HEK293 (cell line): ENCODE results near the gene C8G.

ENCODE experiments used
- CTCF ChIA-PET: fragments of 350-600 bp; formaldehyde crosslinking; extraction: SDS; loops from one replicate; lab custom pipeline; 2021; ENCODE audit warnings: antibody characterized with exemption; lab: Yijun Ruan, JAX
- POLR2A ChIA-PET: fragments of 300-600 bp; formaldehyde crosslinking; extraction: SDS; loops from one replicate; lab custom pipeline; 2020; ENCODE audit warnings: antibody characterized with exemption, inconsistent platforms; lab: Yijun Ruan, JAX
- H3K27ac ChIP-seq: fragments of 200-500 bp; sonication (Bioruptor generic); 2 replicates; pipeline ENCODE4 v1.5.1; 2014; ENCODE audit warnings: low read depth, low read length, control low read depth, inconsistent platforms; ENCODE audit errors: extremely low read depth
- H3K36me3 ChIP-seq, 2 experiments: fragments of 200-500 bp in 1 of 2; sonication (Bioruptor generic) in 1 of 2; 1 replicate in 1 of 2; 2 replicates in 1 of 2; pipeline ENCODE4 v1.5.1; 2014 to 2017; ENCODE audit warnings: inconsistent platforms in 2 of 2, low read length in 2 of 2; ENCODE audit not compliant: control insufficient read depth in 2 of 2, insufficient read depth in 1 of 2
- H3K4me1 ChIP-seq: fragments of 200-500 bp; sonication (Bioruptor generic); 2 replicates; pipeline ENCODE4 v1.5.1; 2014; ENCODE audit warnings: mild to moderate bottlenecking, low read length, inconsistent platforms; ENCODE audit not compliant: control insufficient read depth, insufficient read depth
- H3K4me3 ChIP-seq: 2 replicates; pipeline ENCODE4 v1.5.1; 2011; ENCODE audit warnings: low read depth, mild to moderate bottlenecking, control low read depth, low read length, moderate library complexity
- H3K9me3 ChIP-seq: fragments of 200-500 bp; sonication (Bioruptor generic); 2 replicates; pipeline ENCODE4 v1.5.1; 2014; ENCODE audit warnings: low read depth, low read length, inconsistent platforms; ENCODE audit not compliant: control insufficient read depth, insufficient read depth
- BCL6B ChIP-seq: fragments of 450-650 bp; formaldehyde crosslinking; IDR thresholded peaks from 2 replicates; pipeline ENCODE4 v1.5.1; 2017; ENCODE audit warnings: missing biosample characterization, missing genetic modification characterization
- EGR2 ChIP-seq: fragments of 450-650 bp; formaldehyde crosslinking; IDR thresholded peaks from 2 replicates; pipeline ENCODE4 v1.5.1; 2016; ENCODE audit warnings: low read depth, missing biosample characterization, missing genetic modification characterization
- ELK4 ChIP-seq: IDR thresholded peaks from 2 replicates; pipeline ENCODE4 v1.6.1; 2011; ENCODE audit warnings: mild to moderate bottlenecking, low read depth, low read length, borderline replicate concordance
- GLIS1 ChIP-seq: fragments of 450-650 bp; formaldehyde crosslinking; IDR thresholded peaks from 2 replicates; pipeline ENCODE4 v1.5.1; 2016; ENCODE audit warnings: missing biosample characterization, missing genetic modification characterization
- INSM2 ChIP-seq: fragments of 450-650 bp; formaldehyde crosslinking; IDR thresholded peaks from 2 replicates; pipeline ENCODE4 v1.5.1; 2016; ENCODE audit warnings: missing biosample characterization, missing genetic modification characterization
- OSR2 ChIP-seq: fragments of 450-650 bp; formaldehyde crosslinking; IDR thresholded peaks from 2 replicates; pipeline ENCODE4 v1.5.1; 2016; ENCODE audit warnings: missing biosample characterization, missing genetic modification characterization
- OVOL3 ChIP-seq: fragments of 450-650 bp; formaldehyde crosslinking; IDR thresholded peaks from 2 replicates; pipeline ENCODE4 v1.5.1; 2016; ENCODE audit warnings: missing biosample characterization, missing genetic modification characterization
- RBAK ChIP-seq: fragments of 450-650 bp; formaldehyde crosslinking; IDR thresholded peaks from 2 replicates; pipeline ENCODE4 v1.5.1; 2016; ENCODE audit warnings: missing biosample characterization, missing genetic modification characterization
- SP2 ChIP-seq: fragments of 450-650 bp; formaldehyde crosslinking; IDR thresholded peaks from 2 replicates; pipeline ENCODE4 v1.5.1; 2016; ENCODE audit warnings: missing biosample characterization, missing genetic modification characterization
- SP7 ChIP-seq: fragments of 450-650 bp; formaldehyde crosslinking; IDR thresholded peaks from 2 replicates; pipeline ENCODE4 v1.5.1; 2016; ENCODE audit warnings: missing biosample characterization, missing genetic modification characterization
- TRIM28 ChIP-seq: IDR thresholded peaks from 2 replicates; pipeline ENCODE4 v1.6.1; 2011; ENCODE audit warnings: low read length, control low read depth, borderline replicate concordance
- ZBTB8A ChIP-seq: fragments of 450-650 bp; formaldehyde crosslinking; IDR thresholded peaks from 2 replicates; pipeline ENCODE4 v1.5.1; 2016; ENCODE audit warnings: missing biosample characterization, missing genetic modification characterization
- ZFHX2 ChIP-seq: fragments of 450-650 bp; formaldehyde crosslinking; conservative IDR thresholded peaks from 2 replicates; pipeline ENCODE4 v1.5.1; 2016; ENCODE audit warnings: missing biosample characterization, missing genetic modification characterization
- ZFP37 ChIP-seq: fragments of 450-650 bp; formaldehyde crosslinking; IDR thresholded peaks from 2 replicates; pipeline ENCODE4 v1.5.1; 2016; ENCODE audit warnings: missing biosample characterization, missing genetic modification characterization
- ZNF324 ChIP-seq: fragments of 450-650 bp; formaldehyde crosslinking; IDR thresholded peaks from 2 replicates; pipeline ENCODE4 v1.5.1; 2016; ENCODE audit warnings: missing biosample characterization, missing genetic modification characterization
- ZNF394 ChIP-seq: fragments of 450-650 bp; formaldehyde crosslinking; IDR thresholded peaks from 2 replicates; pipeline ENCODE4 v1.5.1; 2016; ENCODE audit warnings: missing biosample characterization, missing genetic modification characterization, mild to moderate bottlenecking, moderate library complexity, borderline replicate concordance
- ZNF416 ChIP-seq: fragments of 450-650 bp; formaldehyde crosslinking; IDR thresholded peaks from 2 replicates; pipeline ENCODE4 v1.5.1; 2016; ENCODE audit warnings: missing biosample characterization, missing genetic modification characterization
- ZNF473 ChIP-seq: fragments of 450-650 bp; formaldehyde crosslinking; IDR thresholded peaks from 2 replicates; pipeline ENCODE4 v1.5.1; 2017; ENCODE audit warnings: missing biosample characterization, missing genetic modification characterization
- ZNF645 ChIP-seq: fragments of 450-650 bp; formaldehyde crosslinking; IDR thresholded peaks from 2 replicates; pipeline ENCODE4; 2016; ENCODE audit warnings: missing biosample characterization, missing genetic modification characterization
- ZNF792 ChIP-seq: fragments of 450-650 bp; formaldehyde crosslinking; IDR thresholded peaks from 2 replicates; pipeline ENCODE4 v1.5.1; 2016; ENCODE audit warnings: missing biosample characterization, missing genetic modification characterization
- TF ChIP-seq, protein P1 (sequence below): fragments of 450-650 bp; formaldehyde crosslinking; IDR thresholded peaks from 2 replicates; pipeline ENCODE4 v1.5.1; 2016; ENCODE audit warnings: missing biosample characterization, missing genetic modification characterization, borderline replicate concordance

C8G gene

GRCh38 chr9:136968333-136969127, 23.5 kb downstream of the C8G start (continued):
- TF ChIP-seq OVOL3, result no peak
- 0 out of 2 replicates have a peak, but pooled peaks have one; percentile 11 for TF ChIP-seq ZBTB8A (tag by site-specific recombination)
- TF ChIP-seq ZNF394 (tag by site-specific recombination), result no peak
- TF ChIP-seq, all 188 proteins: peak for 2

DNA sequence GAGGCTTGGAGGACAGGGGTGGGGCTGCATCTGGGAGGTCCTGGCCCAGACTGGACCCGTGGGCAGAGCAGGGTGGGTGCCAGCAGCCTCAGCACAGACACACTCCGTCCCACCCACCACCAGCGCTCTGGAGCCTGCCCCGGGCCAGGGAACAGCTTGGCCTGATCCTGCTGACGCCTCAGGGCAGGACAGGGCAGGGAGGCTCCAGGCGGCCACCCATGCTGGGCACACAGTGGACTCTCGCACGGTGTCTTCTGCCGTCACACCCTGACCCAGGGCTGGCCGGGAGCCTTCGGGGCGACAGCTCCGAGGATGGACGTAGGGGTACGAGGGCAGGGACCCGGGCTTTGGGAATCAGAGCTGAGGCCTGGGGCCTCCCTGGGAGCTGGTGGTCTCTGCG, 24.1 kb downstream of the C8G start:
- TF ChIP-seq ZFHX2 (tag by site-specific recombination), result peak; percentile 39
- TF ChIP-seq ZNF792 (tag by site-specific recombination), result no peak
- TF ChIP-seq ELK4, result no peak
- TF ChIP-seq RBAK (tag by site-specific recombination), result no peak
- TF ChIP-seq EGR2 (tag by site-specific recombination), result peak; percentile 47
- no peak for TF ChIP-seq ZNF324
- TF ChIP-seq ZNF645 (tag by site-specific recombination), result no peak
- TF ChIP-seq ZNF473 (tag by site-specific recombination), result no peak
- no peak for TF ChIP-seq SP2 (tag by site-specific recombination)
- TF ChIP-seq ZFP37, result no peak
- Histone ChIP-seq H3K36me3 (no peaks in the 10 kb centered on the region), H3K4me3 (no peak overlapping the region), H3K4me1 (no peaks in the 10 kb centered on the region), H3K9me3 (no peaks in the 10 kb centered on the region), H3K27ac (no peak overlapping the region)
- ChIA-PET POLR2A (interaction anchor here (1.0 kb wide), 1 partner anchor 21 kb away, joined by 3 read pairs; no protein-coding TSS in a partner anchor), CTCF (interaction anchor here (1.5 kb wide), 1 partner anchor 66 kb away, joined by 3 read pairs; no protein-coding TSS in a partner anchor)

DNA sequence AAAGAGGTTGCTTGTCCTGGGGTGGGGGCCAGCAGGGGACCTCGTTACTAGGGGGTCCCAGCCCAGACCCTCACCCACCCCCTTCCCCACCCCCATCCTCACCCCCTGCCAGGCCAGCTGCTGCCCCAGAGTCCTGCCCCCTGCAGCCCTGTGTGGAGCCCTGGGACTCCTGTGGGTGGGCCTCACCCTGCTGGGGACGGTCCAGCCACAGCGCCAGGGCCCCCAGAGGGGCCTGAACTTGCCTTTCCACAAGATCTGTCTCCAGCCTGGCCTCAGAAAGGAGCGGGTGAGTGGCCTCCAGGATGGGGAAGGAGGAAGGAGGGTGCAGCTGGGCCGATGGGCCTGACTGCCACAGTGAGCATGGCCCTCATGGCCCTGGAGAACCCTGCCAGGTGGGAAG, 24.7 kb downstream of the C8G start:
- no peaks in the 10 kb centered on the region for H3K9me3 ChIP-seq
- H3K4me3 ChIP-seq, result no peak overlapping the region
- ChIA-PET CTCF (no interaction called here), POLR2A (no interaction called here)
- no peak overlapping the region for H3K27ac ChIP-seq
- TF ChIP-seq ZNF416 (tag by site-specific recombination), result no peak
- no peak for TF ChIP-seq OSR2 (tag by site-specific recombination)
- no peak for TF ChIP-seq TRIM28
- TF ChIP-seq BCL6B (tag by site-specific recombination), result no peak
- TF ChIP-seq, protein P1, sequence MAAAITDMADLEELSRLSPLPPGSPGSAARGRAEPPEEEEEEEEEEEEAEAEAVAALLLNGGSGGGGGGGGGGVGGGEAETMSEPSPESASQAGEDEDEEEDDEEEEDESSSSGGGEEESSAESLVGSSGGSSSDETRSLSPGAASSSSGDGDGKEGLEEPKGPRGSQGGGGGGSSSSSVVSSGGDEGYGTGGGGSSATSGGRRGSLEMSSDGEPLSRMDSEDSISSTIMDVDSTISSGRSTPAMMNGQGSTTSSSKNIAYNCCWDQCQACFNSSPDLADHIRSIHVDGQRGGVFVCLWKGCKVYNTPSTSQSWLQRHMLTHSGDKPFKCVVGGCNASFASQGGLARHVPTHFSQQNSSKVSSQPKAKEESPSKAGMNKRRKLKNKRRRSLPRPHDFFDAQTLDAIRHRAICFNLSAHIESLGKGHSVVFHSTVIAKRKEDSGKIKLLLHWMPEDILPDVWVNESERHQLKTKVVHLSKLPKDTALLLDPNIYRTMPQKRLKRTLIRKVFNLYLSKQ, result no peak
- no peak for TF ChIP-seq SP7 (tag by site-specific recombination)
- peak; percentile 78 for TF ChIP-seq GLIS1 (tag by site-specific recombination)
- no peak for TF ChIP-seq INSM2 (tag by site-specific recombination)
- no peaks in the 10 kb centered on the region for H3K4me1 ChIP-seq
- H3K36me3 ChIP-seq, result no peaks in the 10 kb centered on the region
